ENCODE data around the gene YIPF1.
"Not testable (repeated sequence)": the region's sequence is repeated elsewhere in the genome, so short reads cannot be mapped to it uniquely, and the experiment has no call there.

The YIPF1 gene

DNA sequence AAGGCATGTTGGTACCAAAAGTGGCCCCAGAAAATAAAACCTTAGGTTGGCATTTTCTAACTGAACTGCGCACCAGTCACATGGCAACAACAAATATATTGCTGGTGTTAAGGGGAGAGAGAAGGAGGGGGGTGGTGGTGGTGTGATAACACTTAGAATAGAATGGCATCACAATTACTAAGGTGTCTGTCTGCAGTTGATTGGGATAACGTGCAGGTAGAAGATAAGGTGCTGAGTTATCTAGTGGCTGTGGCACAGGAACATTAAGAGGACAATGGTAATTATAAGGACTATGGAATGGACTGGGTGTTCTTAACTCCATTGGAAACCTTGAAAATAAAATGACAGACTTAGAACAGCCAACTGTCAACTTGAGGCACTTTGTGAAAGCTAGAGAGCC, 1.4 kb upstream of the YIPF1 start:
- TF ChIP-seq, protein P1, sequence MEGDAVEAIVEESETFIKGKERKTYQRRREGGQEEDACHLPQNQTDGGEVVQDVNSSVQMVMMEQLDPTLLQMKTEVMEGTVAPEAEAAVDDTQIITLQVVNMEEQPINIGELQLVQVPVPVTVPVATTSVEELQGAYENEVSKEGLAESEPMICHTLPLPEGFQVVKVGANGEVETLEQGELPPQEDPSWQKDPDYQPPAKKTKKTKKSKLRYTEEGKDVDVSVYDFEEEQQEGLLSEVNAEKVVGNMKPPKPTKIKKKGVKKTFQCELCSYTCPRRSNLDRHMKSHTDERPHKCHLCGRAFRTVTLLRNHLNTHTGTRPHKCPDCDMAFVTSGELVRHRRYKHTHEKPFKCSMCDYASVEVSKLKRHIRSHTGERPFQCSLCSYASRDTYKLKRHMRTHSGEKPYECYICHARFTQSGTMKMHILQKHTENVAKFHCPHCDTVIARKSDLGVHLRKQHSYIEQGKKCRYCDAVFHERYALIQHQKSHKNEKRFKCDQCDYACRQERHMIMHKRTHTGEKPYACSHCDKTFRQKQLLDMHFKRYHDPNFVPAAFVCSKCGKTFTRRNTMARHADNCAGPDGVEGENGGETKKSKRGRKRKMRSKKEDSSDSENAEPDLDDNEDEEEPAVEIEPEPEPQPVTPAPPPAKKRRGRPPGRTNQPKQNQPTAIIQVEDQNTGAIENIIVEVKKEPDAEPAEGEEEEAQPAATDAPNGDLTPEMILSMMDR (IDR thresholded peaks at IDR 0.05; ENCODE audit: control extremely low read depth, extremely low read depth, low read depth, missing control alignments), result no peak
- ChIA-PET POLR2A (no interaction called here), CTCF (interaction anchor here (1.2 to 2.3 kb wide), 4 partner anchors 16 to 68 kb away, joined by 3 to 10 read pairs (median 6); no protein-coding TSS in a partner anchor)
- DNase-seq (ENCODE audit: extremely low spot score), result no peak

DNA sequence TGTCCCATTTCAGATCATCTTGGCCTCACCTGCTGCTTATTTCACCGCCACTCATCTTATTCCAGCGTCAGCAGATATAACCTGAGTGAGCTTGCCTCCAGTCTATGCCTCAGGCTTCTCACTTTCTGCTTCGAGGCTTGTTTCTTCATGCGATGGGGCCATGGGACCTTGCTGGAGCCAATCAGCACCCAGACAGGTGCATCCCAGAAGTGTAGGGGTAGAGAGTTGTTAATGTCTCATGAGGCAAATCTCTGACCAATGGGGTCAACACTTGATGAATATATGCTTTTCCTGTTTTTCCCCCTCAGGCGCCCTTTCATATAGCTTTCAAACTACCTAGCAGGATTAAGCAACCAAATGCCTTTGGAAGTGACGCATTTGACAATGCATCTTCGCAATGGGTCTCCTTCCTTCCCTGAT, 935 bp upstream of the YIPF1 start:
- TF ChIP-seq, protein P1 (IDR thresholded peaks at IDR 0.05; ENCODE audit: control extremely low read depth, extremely low read depth, low read depth, missing control alignments), result no peak
- ChIA-PET CTCF (interaction anchor here (1.2 to 3.1 kb wide), 5 partner anchors 12 to 69 kb away, joined by 3 to 13 read pairs (median 8); no protein-coding TSS in a partner anchor), POLR2A (interaction anchor here (1.7 kb wide), 1 partner anchor 55 kb away, joined by 21 read pairs; the partner anchor contains the start of genes IFT25 and LRRC42)
- no peak for DNase-seq (ENCODE audit: extremely low spot score)

DNA sequence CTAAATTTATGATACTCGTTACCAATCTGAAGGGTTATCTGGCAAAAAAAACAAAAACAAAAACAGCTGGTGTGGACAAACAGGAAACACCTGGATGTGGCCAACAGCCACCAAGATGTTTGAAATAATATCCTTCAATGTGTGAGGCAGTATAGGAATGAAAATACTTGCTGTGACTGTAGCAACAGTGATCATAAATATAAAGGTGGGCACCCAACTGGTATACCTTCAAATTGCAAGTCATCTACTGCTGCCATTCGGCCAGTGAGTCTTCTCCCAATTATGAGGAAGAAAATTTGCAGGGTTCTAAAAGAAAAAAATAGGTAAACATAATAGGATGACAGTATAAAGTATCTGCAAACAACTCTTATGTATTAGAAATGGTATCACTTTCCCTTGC, 916 bp downstream of the YIPF1 start:
- POLR2A ChIA-PET, result no interaction called here
- TF ChIP-seq, protein P1 (IDR thresholded peaks at IDR 0.05; ENCODE audit: control extremely low read depth, extremely low read depth, low read depth, missing control alignments), result no peak
- CTCF ChIA-PET, result interaction anchor here (1.2 to 3.1 kb wide), 4 partner anchors 10 to 71 kb away, joined by 3 to 13 read pairs (median 6); partner anchors contain the start of gene IFT25
- DNase-seq (ENCODE audit: extremely low spot score), result no peak

DNA sequence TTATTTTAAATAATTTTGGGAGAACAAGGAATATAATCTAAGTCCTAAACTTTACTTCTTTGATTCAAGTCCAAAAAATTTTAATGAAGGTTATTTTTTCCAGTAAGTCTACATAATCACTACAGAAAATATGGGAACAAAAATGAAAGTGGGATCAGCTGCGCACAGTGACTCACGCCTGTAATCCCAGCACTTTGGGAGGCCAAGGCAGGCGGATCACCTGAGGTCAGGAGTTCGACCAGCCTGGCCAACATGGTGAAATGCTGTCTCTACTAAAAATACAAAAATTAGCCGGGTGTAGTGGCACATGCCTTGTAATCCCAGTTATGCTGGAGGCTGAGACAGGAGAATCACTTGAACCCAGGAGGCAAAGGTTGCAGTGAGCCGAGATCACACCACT, 6.0 kb downstream of the YIPF1 start:
- POLR2A ChIA-PET, result not testable (repeated sequence)

DNA sequence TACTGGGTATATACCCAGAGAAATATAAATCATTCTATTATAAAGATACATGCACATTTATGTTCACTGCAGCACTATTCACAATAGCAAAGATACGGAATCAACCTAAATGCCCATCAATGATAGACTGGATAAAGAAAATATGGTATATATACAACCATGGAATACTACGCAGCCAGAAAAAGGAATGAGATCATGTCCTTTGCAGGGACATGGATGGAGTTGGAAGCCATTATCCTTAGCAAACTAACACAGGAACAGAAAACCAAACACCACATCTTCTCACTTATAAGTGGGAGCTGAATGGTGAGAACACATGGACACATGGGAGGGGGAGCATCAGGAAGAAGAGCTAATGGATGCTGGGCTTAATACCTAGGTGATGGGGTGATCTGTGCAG, 7.7 kb downstream of the YIPF1 start:
- CTCF ChIA-PET, result interaction anchor here (1.0 to 2.6 kb wide), 5 partner anchors 18 to 77 kb away, joined by 3 to 10 read pairs (median 5); no protein-coding TSS in a partner anchor
- DNase-seq (ENCODE audit: extremely low spot score); POLR2A ChIA-PET: not testable (repeated sequence)

More for the DNA sequence above, 6.0 kb downstream of the YIPF1 start:
- CTCF ChIA-PET, result interaction anchor here (1.1 to 1.4 kb wide), 2 partner anchors 45 to 76 kb away, joined by 4 read pairs; partner anchors contain the start of gene NDC1
- not testable (repeated sequence) for DNase-seq (ENCODE audit: extremely low spot score)

DNA sequence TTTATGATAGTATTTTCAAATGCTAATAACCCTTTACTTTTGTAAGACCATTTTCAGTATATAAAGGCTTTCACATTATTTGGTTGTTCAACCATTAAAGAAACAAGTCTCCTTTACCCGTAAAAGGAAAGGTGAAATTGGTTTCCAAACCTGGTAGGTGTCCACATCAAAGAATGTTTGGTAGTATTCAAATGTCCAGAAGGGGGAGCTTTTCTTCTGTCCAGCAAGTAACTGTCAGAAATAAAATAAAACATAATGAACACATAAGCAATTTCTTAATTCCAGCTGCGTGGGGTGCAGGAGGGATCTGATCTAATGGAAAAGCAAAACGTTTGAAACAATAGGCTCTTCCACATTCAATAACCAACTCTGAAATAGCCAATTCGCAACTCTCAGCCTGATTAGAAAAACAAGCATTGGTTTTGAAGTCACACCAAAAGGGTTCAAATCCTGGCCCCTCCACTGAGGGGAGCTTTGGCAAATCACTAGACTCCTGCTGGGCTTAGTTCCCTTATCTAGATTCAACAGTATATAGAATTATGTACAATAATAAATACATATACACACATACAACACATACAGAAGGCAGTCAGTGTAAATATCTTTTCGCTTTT, 11.0 kb downstream of the YIPF1 start:
- TF ChIP-seq, protein P1 (IDR thresholded peaks at IDR 0.05; ENCODE audit: control extremely low read depth, extremely low read depth, low read depth, missing control alignments), result peak; percentile 47
- ChIA-PET POLR2A (interaction anchor here (0.6 kb wide), 1 partner anchor 583 kb away, joined by 3 read pairs; no protein-coding TSS in a partner anchor), CTCF (interaction anchor here (0.8 to 5.1 kb wide), 26 partner anchors 8 to 931 kb away, joined by 3 to 60 read pairs (median 6); partner anchors contain the start of genes DIO1, IFT25 and YIPF1)
- peak; percentile 43 for DNase-seq (ENCODE audit: extremely low spot score)

DNA sequence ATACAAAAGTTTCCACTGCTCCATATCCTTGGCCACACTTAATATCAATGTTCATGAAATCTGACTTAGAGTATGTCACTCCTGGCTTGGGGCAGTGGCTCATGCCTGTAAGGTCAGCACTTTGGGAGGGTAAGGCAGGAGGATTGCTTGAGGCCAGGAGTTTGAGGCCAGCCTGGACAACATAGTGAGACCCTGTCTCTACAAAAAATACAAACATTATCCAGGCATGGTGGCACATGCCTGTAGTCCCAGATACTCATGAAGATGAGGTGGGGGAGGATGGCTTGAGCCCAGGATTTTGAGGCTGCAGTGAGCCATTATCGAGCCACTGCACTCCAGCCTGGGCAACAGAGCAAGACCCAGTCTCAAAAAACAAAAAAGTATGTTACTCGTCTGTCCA, 14.4 kb downstream of the YIPF1 start:
- CTCF ChIA-PET, result interaction anchor here (0.9 to 9.6 kb wide), 6 partner anchors 16 to 206 kb away, joined by 3 to 135 read pairs (median 5); partner anchors contain the start of gene IFT25
- POLR2A ChIA-PET, result interaction anchor here (0.5 kb wide), 1 partner anchor 47 kb away, joined by 5 read pairs; no protein-coding TSS in a partner anchor
- not testable (repeated sequence) for DNase-seq (ENCODE audit: extremely low spot score)

DNA sequence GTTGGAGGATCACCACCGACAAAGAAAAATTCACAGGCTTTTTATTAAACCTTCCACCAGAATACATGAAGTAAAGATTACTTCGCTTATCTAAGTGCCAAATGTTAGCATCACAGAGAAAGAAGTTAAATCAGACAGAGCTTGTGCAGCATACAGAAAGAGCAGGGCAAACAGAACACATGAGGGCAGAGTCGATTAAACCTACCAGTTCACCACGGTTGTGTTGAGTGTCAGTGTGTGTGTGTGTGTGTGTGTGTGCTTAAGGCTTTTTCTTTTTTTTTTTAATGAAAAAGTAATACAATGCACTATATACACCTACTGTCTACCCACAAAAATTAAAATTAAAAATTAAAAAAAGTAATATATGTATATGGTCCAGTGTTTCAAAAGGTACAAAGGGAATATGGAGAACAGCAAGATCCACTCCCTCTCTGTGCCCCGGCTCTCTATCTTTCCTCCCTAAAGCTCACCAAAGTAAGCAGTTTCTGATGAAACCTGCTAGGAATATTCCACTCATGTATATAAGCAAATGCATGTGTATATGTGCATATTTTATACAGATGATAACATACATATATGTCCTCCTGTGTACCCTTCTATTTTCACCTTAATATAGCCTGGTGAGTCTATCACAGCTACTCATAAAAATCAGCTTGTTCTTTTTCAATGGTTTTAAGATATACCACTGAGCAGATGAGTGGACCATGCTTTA, 17.7 kb downstream of the YIPF1 start:
- no peak for DNase-seq (ENCODE audit: extremely low spot score)
- CTCF ChIA-PET, result interaction anchor here (0.9 to 9.6 kb wide), 6 partner anchors 6 to 120 kb away, joined by 3 to 135 read pairs (median 13); no protein-coding TSS in a partner anchor
- TF ChIP-seq, protein P1 (IDR thresholded peaks at IDR 0.05; ENCODE audit: control extremely low read depth, extremely low read depth, low read depth, missing control alignments), result no peak
- POLR2A ChIA-PET, result no interaction called here

Measured in GM10248 (cell line).